ENCODE data around the gene ADCK1. TPM values are rescaled to one million over a fixed set of nuclear protein-coding genes. Genes with fewer than 3 reads are reported as not detected.

ADCK1 gene
- total RNA-seq, 1 donor from 2014 or later: 10.8 TPM

- H3K4me3 ChIP-seq: no peak overlapping the region
- no peaks in the 10 kb centered on the region for H3K9me3 ChIP-seq
- no peak for DNase-seq (ENCODE audit: extremely low spot score in 2 of 2)
- no peak overlapping the region for H3K27ac ChIP-seq
- intact Hi-C loops (cut with DNase I): no loop called here
- no peaks in the 10 kb centered on the region for H3K27me3 ChIP-seq
- no peaks in the 10 kb centered on the region for H3K36me3 ChIP-seq
- no peak for TF ChIP-seq POLR2A (IDR thresholded peaks at IDR 0.05)
- TF ChIP-seq CTCF (IDR thresholded peaks at IDR 0.05): no peak
- TF ChIP-seq POLR2AphosphoS5 (IDR thresholded peaks at IDR 0.05; ENCODE audit: insufficient read depth in 1 of 2, low read depth in 1 of 2): no peak
- H3K4me1 ChIP-seq: no peaks in the 10 kb centered on the region
These were observed 43.3 kb downstream of the ADCK1 start for GRCh38 chr14:77843195-77843594.

DNA sequence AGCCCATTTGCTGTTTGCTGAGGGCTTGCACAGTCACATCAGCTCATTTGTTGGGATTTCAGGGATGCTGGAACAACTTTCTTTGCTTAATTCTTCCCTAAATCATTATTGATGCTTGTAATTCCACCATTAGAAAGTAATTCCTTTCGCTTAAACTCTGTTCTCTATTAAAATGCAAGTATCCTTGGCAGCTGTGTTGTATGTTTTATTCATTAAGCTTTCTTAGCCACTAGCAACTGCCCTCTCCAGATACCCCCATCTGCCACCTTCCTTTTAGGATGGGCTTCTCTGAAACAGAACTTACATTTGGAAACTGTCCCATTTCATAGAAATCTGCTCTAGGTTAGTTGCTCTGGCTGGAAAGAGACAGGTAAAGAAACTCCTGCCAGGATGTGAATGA is 43.7 kb downstream of the ADCK1 start:
- H3K27ac ChIP-seq: no peak overlapping the region
- H3K9me3 ChIP-seq: no peaks in the 10 kb centered on the region
- H3K36me3 ChIP-seq: no peaks in the 10 kb centered on the region
- no peaks in the 10 kb centered on the region for H3K4me1 ChIP-seq
- no peak for DNase-seq (ENCODE audit: extremely low spot score in 2 of 2)
- no peak overlapping the region for H3K4me3 ChIP-seq
- intact Hi-C loops (cut with DNase I): no loop called here
- TF ChIP-seq POLR2A (IDR thresholded peaks at IDR 0.05) (no peak), POLR2AphosphoS5 (IDR thresholded peaks at IDR 0.05; ENCODE audit: insufficient read depth in 1 of 2, low read depth in 1 of 2) (no peak), CTCF (IDR thresholded peaks at IDR 0.05) (no peak)
- H3K27me3 ChIP-seq: no peaks in the 10 kb centered on the region

DNA sequence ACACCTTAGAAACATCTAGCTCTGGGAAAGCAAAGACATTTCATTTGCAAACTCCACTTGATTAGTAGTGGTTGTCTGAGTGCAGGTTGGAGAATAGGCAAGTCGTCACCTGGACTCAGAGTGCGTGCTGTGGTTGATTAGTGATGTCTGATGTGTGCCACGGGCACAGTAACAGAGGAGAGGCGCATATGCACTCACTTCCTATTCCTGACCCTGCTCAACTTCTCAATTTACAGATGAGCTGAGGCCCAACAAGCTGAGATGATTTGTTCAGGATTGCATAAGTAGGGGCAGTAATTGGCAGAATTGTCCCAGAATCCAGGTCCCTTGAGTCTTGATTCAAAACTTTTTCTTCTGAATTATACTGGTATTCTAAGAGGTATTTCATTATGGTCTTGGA is 44.9 kb downstream of the ADCK1 start:
- H3K4me1 ChIP-seq: no peaks in the 10 kb centered on the region
- TF ChIP-seq POLR2AphosphoS5 (IDR thresholded peaks at IDR 0.05; ENCODE audit: insufficient read depth in 1 of 2, low read depth in 1 of 2) (no peak), CTCF (IDR thresholded peaks at IDR 0.05) (no peak), POLR2A (IDR thresholded peaks at IDR 0.05) (no peak)
- H3K27ac ChIP-seq: no peak overlapping the region
- no peak for DNase-seq (ENCODE audit: extremely low spot score in 2 of 2)
- no peaks in the 10 kb centered on the region for H3K27me3 ChIP-seq
- intact Hi-C loops (cut with DNase I): no loop called here
- no peaks in the 10 kb centered on the region for H3K9me3 ChIP-seq
- H3K4me3 ChIP-seq: no peak overlapping the region
- no peaks in the 10 kb centered on the region for H3K36me3 ChIP-seq

DNA sequence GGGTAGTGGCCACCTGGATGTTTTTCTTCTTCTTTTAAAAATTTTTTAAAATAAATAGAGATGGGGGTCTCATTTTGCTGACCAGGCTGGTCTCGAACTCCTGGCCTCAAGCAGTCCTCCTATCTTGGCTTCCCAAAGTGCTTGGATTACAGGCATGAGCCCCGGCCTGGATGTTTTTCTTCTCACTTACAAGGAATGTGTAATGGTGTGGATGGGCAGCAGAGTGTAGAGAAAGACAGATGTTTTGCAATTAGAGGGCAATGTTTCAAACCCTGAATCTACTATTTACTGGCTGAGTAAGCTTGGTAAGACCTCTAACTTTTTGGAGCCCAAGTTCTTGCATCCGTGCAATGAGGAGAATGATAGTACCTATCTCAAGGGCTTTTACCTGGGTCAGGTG is 48.1 kb downstream of the ADCK1 start:
- no peaks in the 10 kb centered on the region for H3K9me3 ChIP-seq
- H3K4me1 ChIP-seq: no peaks in the 10 kb centered on the region
- H3K27me3 ChIP-seq: no peaks in the 10 kb centered on the region
- no peak for TF ChIP-seq POLR2AphosphoS5 (IDR thresholded peaks at IDR 0.05; ENCODE audit: insufficient read depth in 1 of 2, low read depth in 1 of 2)
- TF ChIP-seq POLR2A (IDR thresholded peaks at IDR 0.05): no peak
- no peak for TF ChIP-seq CTCF (IDR thresholded peaks at IDR 0.05)
- intact Hi-C loops (cut with DNase I): no loop called here
- no peak overlapping the region for H3K4me3 ChIP-seq
- no peak overlapping the region for H3K27ac ChIP-seq
- H3K36me3 ChIP-seq: no peaks in the 10 kb centered on the region
- DNase-seq (ENCODE audit: extremely low spot score in 2 of 2): no peak

GRCh38 chr14:77849711-77850110 is 49.8 kb downstream of the ADCK1 start:
- H3K4me3 ChIP-seq: no peak overlapping the region
- H3K4me1 ChIP-seq: no peaks in the 10 kb centered on the region
- TF ChIP-seq CTCF (IDR thresholded peaks at IDR 0.05) (no peak), POLR2A (IDR thresholded peaks at IDR 0.05) (no peak), POLR2AphosphoS5 (IDR thresholded peaks at IDR 0.05; ENCODE audit: insufficient read depth in 1 of 2, low read depth in 1 of 2) (no peak)
- no peak for DNase-seq (ENCODE audit: extremely low spot score in 2 of 2)
- no peak overlapping the region for H3K27ac ChIP-seq
- H3K27me3 ChIP-seq: no peaks in the 10 kb centered on the region
- intact Hi-C loops (cut with DNase I): no loop called here
- H3K9me3 ChIP-seq: no peaks in the 10 kb centered on the region
- H3K36me3 ChIP-seq: no peaks in the 10 kb centered on the region

Data from vagina (tissue), 2 donors.